Stomach (tissue), 4 donors: ENCODE data around the gene SCD5.

Source experiments
- EP300 ChIP-seq: sonication (generic); formaldehyde crosslinking; IDR thresholded peaks from one replicate; pipeline ENCODE4 v1.6.1; 2017; ENCODE audit warnings: antibody characterized with exemption
- POLR2A ChIP-seq, 4 donors: fragments of 450-650 bp; IDR thresholded peaks; one replicate each; pipeline ENCODE4 v1.6.1; 2016; ENCODE audit warnings: antibody characterized with exemption in 4 of 4, control low read depth in 2 of 4, mild to moderate bottlenecking in 1 of 4, moderate library complexity in 1 of 4
- POLR2AphosphoS5 ChIP-seq, 3 donors: sonication (generic); formaldehyde crosslinking; IDR thresholded peaks; one replicate each; pipeline ENCODE4 v1.6.1; 2016; ENCODE audit warnings: antibody characterized with exemption in 3 of 3
- TF ChIP-seq, protein P1 (sequence below), 7 experiments: fragments of 450-650 bp in 4 of 7; fragments of 200-600 bp in 3 of 7; sonication (generic) in 3 of 7; IDR thresholded peaks; one replicate each; pipeline ENCODE4 v1.5.1; 2016 to 2019; ENCODE audit warnings: antibody characterized with exemption in 7 of 7, control low read depth in 2 of 7, mild to moderate bottlenecking in 1 of 7

DNA sequence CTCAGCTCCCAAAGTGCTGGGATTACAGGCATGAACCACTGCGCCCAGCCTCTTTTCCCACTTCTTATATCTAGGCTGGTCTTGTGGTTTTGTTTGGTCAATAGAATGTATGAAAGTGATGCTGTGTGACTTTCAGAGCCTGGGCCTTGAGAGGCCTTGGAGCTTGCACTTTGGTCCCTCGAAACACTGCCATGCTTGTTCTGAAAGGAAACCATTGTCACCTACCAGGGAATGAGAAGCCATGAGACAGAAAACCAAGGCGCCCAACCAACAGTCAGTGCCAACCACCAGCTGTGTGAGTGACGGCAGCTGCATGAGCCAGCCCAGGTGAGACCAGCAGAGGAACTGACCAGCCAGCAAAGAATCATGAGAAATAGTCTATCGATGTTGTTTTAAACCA, 57.4 kb downstream of the SCD5 start:
- TF ChIP-seq, protein P1, sequence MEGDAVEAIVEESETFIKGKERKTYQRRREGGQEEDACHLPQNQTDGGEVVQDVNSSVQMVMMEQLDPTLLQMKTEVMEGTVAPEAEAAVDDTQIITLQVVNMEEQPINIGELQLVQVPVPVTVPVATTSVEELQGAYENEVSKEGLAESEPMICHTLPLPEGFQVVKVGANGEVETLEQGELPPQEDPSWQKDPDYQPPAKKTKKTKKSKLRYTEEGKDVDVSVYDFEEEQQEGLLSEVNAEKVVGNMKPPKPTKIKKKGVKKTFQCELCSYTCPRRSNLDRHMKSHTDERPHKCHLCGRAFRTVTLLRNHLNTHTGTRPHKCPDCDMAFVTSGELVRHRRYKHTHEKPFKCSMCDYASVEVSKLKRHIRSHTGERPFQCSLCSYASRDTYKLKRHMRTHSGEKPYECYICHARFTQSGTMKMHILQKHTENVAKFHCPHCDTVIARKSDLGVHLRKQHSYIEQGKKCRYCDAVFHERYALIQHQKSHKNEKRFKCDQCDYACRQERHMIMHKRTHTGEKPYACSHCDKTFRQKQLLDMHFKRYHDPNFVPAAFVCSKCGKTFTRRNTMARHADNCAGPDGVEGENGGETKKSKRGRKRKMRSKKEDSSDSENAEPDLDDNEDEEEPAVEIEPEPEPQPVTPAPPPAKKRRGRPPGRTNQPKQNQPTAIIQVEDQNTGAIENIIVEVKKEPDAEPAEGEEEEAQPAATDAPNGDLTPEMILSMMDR (IDR thresholded peaks at IDR 0.05), result no peak
- TF ChIP-seq POLR2A (IDR thresholded peaks at IDR 0.05), result no peak
- TF ChIP-seq POLR2AphosphoS5 (IDR thresholded peaks at IDR 0.05), result no peak
- no peak for TF ChIP-seq EP300
